ENCODE results near the gene DCAF10. TPM values are rescaled to one million over a fixed set of nuclear protein-coding genes. Genes with fewer than 3 reads are reported as not detected.
"Not testable (repeated sequence)": the region's sequence is repeated elsewhere in the genome, so short reads cannot be mapped to it uniquely, and the experiment has no call there.

DCAF10 gene
- total and polyA plus RNA-seq, 2 donors from 2014 or later: 10.6 to 28.5 TPM

GRCh38 chr9:37760416-37761161 is 40.0 kb upstream of the DCAF10 start:
- H3K27me3 ChIP-seq (ENCODE audit: control insufficient read depth, insufficient read depth, low read length): no peaks in the 10 kb centered on the region
- H3K9me3 ChIP-seq (ENCODE audit: control insufficient read depth in 2 of 3, insufficient read depth in 1 of 3, low read length in 3 of 3): no peaks in the 10 kb centered on the region
- peaks cover 0 to 2% (median 0%) of the 10 kb centered on the region in 3 donors for H3K36me3 ChIP-seq (ENCODE audit: control insufficient read depth in 2 of 3, insufficient read depth in 3 of 3, low read length in 3 of 3)
- no peak overlapping the region for H3K4me3 ChIP-seq (ENCODE audit: low read length in 3 of 3)
- intact Hi-C loops (cut with DNase I): no loop called here
- DNase-seq: no peak
- no peak overlapping the region for H3K27ac ChIP-seq (ENCODE audit: low read depth in 2 of 2, low read length in 2 of 2)
- no peak for FAIRE-seq
- H3K4me1 ChIP-seq (ENCODE audit: control insufficient read depth in 2 of 3, insufficient read depth in 2 of 3, low read depth in 1 of 3, low read length in 3 of 3): no peaks in the 10 kb centered on the region
- no peak for TF ChIP-seq CTCF (IDR thresholded peaks at IDR 0.05; ENCODE audit: borderline replicate concordance, extremely low read depth, insufficient read depth)
- H3K9ac ChIP-seq (ENCODE audit: low read length in 3 of 3): no peak overlapping the region

- Histone ChIP-seq H3K27ac (ENCODE audit: low read depth in 2 of 2, low read length in 2 of 2) (no peak overlapping the region), H3K27me3 (ENCODE audit: control insufficient read depth, insufficient read depth, low read length) (no peaks in the 10 kb centered on the region), H3K4me3 (ENCODE audit: low read length in 3 of 3) (no peak overlapping the region), H3K9me3 (ENCODE audit: control insufficient read depth in 2 of 3, insufficient read depth in 1 of 3, low read length in 3 of 3) (no peaks in the 10 kb centered on the region), H3K9ac (ENCODE audit: low read length in 3 of 3) (no peak overlapping the region), H3K4me1 (ENCODE audit: control insufficient read depth in 2 of 3, insufficient read depth in 2 of 3, low read depth in 1 of 3, low read length in 3 of 3) (no peaks in the 10 kb centered on the region), H3K36me3 (ENCODE audit: control insufficient read depth in 2 of 3, insufficient read depth in 3 of 3, low read length in 3 of 3) (peaks cover 0 to 2% (median 0%) of the 10 kb centered on the region in 3 donors)
- TF ChIP-seq CTCF (IDR thresholded peaks at IDR 0.05; ENCODE audit: borderline replicate concordance, extremely low read depth, insufficient read depth): no peak
- FAIRE-seq: no peak
- intact Hi-C loops (cut with DNase I): no loop called here
- no peak for DNase-seq
These were observed 39.1 kb upstream of the DCAF10 start for GRCh38 chr9:37761511-37761910.

- H3K27me3 ChIP-seq (ENCODE audit: control insufficient read depth, insufficient read depth, low read length); H3K27ac ChIP-seq (ENCODE audit: low read depth in 2 of 2, low read length in 2 of 2); DNase-seq; H3K4me1 ChIP-seq (ENCODE audit: control insufficient read depth in 2 of 3, insufficient read depth in 2 of 3, low read depth in 1 of 3, low read length in 3 of 3); H3K36me3 ChIP-seq (ENCODE audit: control insufficient read depth in 2 of 3, insufficient read depth in 3 of 3, low read length in 3 of 3); H3K9me3 ChIP-seq (ENCODE audit: control insufficient read depth in 2 of 3, insufficient read depth in 1 of 3, low read length in 3 of 3); FAIRE-seq; intact Hi-C loops (cut with DNase I); H3K4me3 ChIP-seq (ENCODE audit: low read length in 3 of 3); H3K9ac ChIP-seq (ENCODE audit: low read length in 3 of 3): not testable (repeated sequence)
These were observed 35.3 kb upstream of the DCAF10 start for GRCh38 chr9:37765263-37765662.

- intact Hi-C loops (cut with DNase I): no loop called here
- no peaks in the 10 kb centered on the region for H3K4me1 ChIP-seq (ENCODE audit: control insufficient read depth in 2 of 3, insufficient read depth in 2 of 3, low read depth in 1 of 3, low read length in 3 of 3)
- no peak overlapping the region for H3K27ac ChIP-seq (ENCODE audit: low read depth in 2 of 2, low read length in 2 of 2)
- TF ChIP-seq CTCF (IDR thresholded peaks at IDR 0.05; ENCODE audit: borderline replicate concordance, extremely low read depth, insufficient read depth): no peak
- no peak for DNase-seq
- FAIRE-seq: no peak
- H3K9ac ChIP-seq (ENCODE audit: low read length in 3 of 3): no peak overlapping the region
- H3K9me3 ChIP-seq (ENCODE audit: control insufficient read depth in 2 of 3, insufficient read depth in 1 of 3, low read length in 3 of 3): no peaks in the 10 kb centered on the region
- no peaks in the 10 kb centered on the region for H3K27me3 ChIP-seq (ENCODE audit: control insufficient read depth, insufficient read depth, low read length)
- peaks cover 0 to 3% (median 2%) of the 10 kb centered on the region in 3 donors for H3K36me3 ChIP-seq (ENCODE audit: control insufficient read depth in 2 of 3, insufficient read depth in 3 of 3, low read length in 3 of 3)
- H3K4me3 ChIP-seq (ENCODE audit: low read length in 3 of 3): no peak overlapping the region
These were observed 31.3 kb upstream of the DCAF10 start for GRCh38 chr9:37769306-37769705.

All from kidney (tissue), 14 donors.